GM21737 (cell line): Measurements from ENCODE around the gene INSM2.

Source experiments
- ATAC-seq: cut with Tn5 transposase; IDR thresholded peaks from one replicate; pipeline ENCODE4 v1.9.1; 2021; ENCODE audit warnings: mild to moderate bottlenecking, moderate library complexity; ENCODE audit not compliant: unreplicated experiment

The INSM2 gene, protein sequence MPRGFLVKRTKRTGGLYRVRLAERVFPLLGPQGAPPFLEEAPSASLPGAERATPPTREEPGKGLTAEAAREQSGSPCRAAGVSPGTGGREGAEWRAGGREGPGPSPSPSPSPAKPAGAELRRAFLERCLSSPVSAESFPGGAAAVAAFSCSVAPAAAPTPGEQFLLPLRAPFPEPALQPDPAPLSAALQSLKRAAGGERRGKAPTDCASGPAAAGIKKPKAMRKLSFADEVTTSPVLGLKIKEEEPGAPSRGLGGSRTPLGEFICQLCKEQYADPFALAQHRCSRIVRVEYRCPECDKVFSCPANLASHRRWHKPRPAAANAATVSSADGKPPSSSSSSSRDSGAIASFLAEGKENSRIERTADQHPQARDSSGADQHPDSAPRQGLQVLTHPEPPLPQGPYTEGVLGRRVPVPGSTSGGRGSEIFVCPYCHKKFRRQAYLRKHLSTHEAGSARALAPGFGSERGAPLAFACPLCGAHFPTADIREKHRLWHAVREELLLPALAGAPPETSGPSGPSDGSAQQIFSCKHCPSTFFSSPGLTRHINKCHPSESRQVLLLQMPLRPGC

DNA sequence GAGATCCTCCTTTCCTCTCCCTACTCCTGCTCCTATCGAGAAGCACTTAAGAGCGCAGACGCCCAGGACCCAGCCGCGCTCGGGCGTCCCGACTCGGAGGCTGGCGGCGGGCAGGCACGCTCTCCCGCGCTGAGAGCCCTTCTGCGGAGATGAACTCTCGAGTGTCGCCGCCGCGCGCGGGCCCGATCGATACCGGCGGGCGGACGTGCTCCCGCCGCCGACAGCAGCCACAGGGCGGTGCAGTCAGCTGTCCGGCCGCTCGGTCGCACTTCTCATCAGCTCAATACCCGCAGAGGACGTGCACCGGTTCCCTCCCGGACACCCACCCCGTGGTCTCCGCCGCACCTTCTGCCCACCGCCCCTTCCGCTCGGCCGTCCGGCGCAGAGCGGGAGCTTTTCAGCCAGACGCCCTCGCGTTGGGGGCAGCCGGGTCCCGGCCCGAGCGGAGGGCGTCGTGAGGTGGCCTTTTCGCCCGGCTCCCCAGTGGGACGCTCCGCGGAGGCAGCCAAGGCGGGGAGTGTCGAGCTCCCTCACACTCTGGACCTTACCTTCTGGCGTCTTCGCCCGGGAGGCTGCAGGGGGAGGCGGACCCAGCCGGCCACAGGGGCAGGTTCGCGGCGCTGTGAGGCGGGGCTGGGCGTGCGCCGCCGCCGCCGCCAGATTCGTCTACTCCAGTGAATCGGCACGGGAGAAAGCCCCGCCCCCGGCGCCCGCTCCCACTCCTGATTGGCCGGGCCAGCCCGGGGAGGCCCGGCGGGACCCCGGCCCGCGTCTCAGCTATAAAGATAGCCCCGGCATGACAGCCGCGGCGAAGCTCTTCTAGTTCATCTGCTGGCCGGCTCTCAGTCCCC lies at the start of gene INSM2:
TSS of gene INSM2 (plus strand) at position 808 of the 851 bp plus-strand sequence. CDS start 89 bp downstream, outside the sequence.
- ATAC-seq = peak; percentile 73

DNA sequence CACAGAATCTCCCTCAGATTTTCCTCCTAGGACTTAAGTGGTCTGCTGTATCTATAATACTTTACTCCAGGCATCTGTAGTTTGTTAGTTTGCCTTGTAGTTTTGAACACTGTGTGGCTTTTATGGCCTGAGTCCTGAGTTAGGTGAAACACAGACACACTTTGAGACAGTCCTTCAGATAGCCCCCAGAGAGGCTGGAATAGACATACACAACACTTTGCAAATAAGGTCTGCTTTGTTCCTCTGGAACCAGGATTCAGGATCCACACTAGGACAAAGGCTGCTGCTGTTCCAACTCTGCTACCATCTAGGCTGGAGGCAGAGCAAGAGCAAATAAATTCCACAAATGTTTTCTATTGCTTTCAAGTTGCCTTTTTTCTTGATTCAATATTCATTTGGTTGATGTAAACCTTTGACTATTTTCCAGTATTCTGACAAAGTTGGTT lies 41.4 kb upstream of the INSM2 start:
- ATAC-seq = no peak

GRCh38 chr14:35495278-35495677 lies 38.7 kb upstream of the INSM2 start:
- no peak for ATAC-seq

- ATAC-seq = no peak
Measured at GRCh38 chr14:35499180-35499579, 34.8 kb upstream of the INSM2 start.

GRCh38 chr14:35503646-35504045 lies 30.3 kb upstream of the INSM2 start:
- no peak for ATAC-seq

DNA sequence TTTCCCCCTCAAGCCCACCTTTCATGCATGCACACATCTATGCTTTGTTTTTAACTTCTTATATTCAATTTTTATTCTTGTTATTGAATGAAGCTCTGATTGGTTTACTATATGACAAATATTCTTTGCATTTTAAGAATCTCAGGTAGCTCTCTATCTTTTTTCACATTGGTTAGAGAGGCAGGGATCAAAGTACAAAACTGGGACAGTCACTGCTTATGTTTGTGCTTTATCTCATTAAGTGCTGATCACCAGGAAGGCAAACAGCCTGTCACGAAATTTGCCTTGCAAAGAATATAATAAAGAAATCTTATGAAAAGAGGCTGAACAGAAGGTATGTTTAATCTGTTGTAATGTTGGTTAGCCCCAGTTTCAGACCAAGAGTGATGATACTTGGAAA lies 29.7 kb upstream of the INSM2 start:
- ATAC-seq = no peak

GRCh38 chr14:35506461-35506860 lies 27.5 kb upstream of the INSM2 start:
- ATAC-seq = no peak

DNA sequence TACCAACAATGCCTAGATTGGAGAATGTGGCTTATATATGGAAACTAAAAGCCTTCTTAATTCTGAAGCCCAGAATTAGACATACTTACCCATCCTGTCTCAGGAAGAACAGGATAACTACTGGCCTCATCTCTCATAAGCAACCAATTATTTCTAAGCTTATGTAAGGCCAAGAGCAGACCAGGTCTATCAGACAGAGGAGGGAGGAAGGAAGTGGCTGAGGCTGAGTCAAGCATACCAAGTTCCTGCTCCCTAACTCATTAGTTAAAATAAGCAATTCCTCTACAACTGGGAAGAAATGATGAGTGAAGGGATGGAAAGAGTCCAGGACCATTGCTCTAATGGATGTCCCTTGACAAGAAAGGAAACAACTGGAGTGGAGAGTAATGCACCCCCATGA lies 27.0 kb upstream of the INSM2 start:
- no peak for ATAC-seq

DNA sequence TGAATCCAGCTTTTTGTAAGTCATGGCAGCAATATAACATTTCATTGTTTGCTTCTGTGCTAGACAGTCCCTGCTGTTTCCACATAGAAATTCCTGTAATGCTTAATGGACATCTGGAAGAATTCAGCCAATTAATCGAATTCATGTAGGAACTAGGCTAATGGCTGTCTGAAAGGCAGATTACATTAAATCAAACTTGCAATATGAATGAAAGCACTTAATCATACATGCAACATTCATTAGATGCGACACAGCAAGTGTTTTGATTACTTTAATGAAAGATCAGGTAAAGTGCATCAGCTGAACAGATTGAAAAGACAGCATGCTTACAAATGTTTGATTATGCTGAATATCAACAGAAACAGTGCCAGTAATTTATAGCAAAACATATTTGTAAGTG lies 24.1 kb upstream of the INSM2 start:
- ATAC-seq = no peak

GRCh38 chr14:35512765-35513164 lies 21.2 kb upstream of the INSM2 start:
- no peak for ATAC-seq

GRCh38 chr14:35515916-35516315 lies 18.0 kb upstream of the INSM2 start:
- ATAC-seq = no peak

DNA sequence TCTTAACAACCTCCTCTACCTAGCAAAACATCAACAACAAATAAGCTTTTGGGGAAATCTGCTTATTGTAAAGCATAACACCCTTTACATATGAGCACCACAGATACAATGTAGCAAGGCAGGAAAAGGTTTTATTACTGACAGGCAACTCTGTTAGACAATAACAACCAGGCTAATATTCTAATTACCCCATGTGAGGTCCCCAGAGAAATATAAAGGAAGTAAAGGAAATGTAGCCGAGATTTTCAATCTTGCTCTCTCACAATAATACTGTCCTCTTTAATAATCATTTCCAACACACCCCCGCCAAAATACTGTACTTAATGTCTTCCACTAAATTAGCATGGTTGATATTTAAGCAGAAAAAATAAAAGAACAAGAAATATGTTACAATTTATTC lies 14.0 kb upstream of the INSM2 start:
- no peak for ATAC-seq

- ATAC-seq = no peak
Measured at GRCh38 chr14:35525695-35526094, 8.3 kb upstream of the INSM2 start.

DNA sequence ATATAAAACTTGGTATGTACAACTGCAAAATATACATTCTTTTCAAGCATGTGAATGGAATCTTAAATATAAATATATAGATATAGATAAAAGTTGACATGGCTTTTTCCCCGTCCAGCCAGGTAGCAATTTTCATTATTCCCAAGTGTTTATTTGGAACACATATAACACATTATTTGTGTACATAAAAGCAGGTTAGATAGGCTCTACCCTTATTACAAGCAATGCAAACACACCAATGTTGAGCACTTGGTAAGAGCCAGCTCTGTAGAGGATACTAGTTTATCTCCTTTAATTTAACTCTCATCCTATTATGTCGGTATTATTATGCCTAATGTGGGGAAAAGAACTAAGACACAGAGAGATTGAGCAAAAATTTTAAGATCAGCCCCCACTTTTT lies 7.0 kb upstream of the INSM2 start:
- ATAC-seq = no peak

DNA sequence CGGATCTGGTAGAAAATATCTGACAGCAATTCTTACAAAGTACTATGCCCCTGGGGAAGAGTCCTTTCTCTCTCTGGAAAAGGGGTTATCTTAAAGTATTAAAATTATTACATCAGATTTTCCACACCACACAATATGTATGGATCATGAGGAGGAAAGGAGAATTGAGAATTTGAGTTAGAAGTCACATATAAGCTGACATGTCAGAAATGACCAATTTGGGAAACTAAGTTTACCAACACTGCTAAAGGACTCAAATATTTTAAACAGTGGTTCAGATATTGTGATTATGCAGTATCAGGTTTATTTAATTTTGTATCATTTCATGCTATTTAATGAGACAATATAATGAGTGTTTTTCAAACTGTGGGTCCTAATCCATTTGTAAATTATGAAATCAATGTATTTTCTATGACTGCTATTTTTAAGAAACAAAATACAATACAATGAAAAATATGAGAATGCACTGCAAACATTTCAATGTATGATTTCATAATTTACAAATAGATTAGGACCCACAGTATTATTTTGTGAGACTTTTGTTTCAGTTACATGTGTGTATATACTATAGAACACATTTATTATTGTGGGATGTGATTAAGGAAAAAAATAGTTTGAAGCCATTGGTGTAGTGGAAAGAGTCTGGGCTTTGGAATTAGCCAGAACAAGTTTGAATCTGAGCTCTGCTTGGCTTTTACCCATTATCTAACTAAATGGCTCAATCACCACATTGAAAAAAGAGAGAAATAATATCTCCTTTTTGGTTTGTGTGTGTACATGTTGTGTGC lies 1.8 kb upstream of the INSM2 start:
- no peak for ATAC-seq

GRCh38 chr14:35532783-35533356 lies 1.1 kb upstream of the INSM2 start:
- ATAC-seq = no peak

DNA sequence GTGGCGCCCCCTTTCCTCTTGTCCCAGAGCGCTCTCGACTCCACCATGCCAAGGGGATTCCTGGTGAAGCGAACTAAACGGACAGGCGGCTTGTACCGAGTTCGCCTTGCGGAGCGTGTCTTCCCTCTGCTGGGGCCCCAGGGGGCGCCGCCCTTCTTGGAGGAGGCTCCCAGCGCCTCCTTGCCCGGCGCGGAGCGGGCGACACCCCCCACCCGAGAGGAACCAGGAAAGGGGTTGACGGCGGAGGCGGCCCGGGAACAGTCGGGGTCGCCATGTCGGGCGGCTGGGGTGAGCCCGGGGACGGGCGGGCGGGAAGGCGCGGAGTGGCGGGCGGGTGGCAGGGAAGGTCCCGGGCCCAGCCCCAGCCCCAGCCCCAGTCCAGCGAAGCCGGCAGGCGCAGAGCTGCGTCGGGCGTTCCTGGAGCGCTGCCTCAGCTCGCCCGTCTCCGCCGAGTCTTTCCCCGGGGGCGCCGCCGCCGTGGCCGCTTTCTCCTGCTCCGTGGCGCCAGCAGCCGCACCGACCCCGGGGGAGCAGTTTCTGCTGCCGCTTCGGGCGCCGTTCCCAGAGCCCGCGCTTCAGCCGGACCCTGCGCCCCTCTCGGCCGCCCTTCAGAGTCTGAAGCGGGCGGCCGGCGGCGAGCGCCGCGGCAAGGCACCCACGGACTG lies 376 bp downstream of the INSM2 start:
- peak; percentile 12 for ATAC-seq

- ATAC-seq = peak; percentile 70
Measured at GRCh38 chr14:35534873-35535482, 1.0 kb downstream of the INSM2 start.

DNA sequence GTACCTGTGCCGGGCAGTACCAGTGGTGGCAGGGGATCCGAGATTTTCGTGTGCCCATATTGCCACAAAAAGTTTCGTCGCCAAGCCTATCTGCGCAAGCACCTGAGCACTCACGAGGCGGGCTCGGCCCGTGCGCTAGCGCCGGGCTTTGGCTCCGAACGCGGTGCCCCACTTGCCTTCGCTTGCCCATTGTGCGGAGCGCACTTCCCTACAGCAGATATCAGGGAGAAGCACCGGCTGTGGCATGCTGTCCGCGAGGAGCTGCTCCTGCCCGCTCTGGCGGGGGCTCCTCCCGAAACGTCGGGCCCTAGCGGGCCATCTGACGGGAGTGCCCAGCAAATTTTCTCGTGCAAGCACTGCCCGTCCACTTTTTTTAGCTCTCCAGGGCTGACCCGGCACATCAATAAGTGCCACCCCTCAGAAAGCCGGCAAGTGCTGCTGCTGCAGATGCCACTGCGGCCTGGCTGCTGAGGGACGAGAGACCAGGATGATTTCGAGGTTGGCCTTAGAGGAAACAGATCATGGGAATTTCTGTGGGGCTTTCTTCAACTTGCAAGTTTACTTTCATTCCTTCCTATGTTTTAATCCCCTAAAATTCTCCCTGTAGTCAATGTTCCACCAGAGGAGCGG lies 1.6 kb downstream of the INSM2 start:
- no peak for ATAC-seq
